Common myeloid progenitor, CD34-positive (primary cell): ENCODE measurements around the gene SPDL1.

Experiments
- CTCF ChIA-PET: fragments of 350-600 bp; sonication (Branson Sonifier 250); formaldehyde crosslinking; loops from one replicate; lab custom pipeline; 2021; ENCODE audit warnings: antibody characterized with exemption; lab: Charles Lee
- POLR2A ChIA-PET: fragments of 350-600 bp; sonication (Branson Sonifier 250); formaldehyde crosslinking; loops from one replicate; lab custom pipeline; 2021; ENCODE audit warnings: antibody characterized with exemption; lab: Charles Lee
- DNase-seq, 3 donors: peaks; one replicate each; pipeline versions ENCODE4 v3.0.0 to v3.0.0-alpha.2; 2013
- H3K27ac ChIP-seq, 2 experiments: 1 replicate in 1 of 2; 2 replicates in 1 of 2; pipeline ENCODE4 v1.7.0; 2013; ENCODE audit warnings: inconsistent platforms in 2 of 2, low read length in 2 of 2, mild to moderate bottlenecking in 2 of 2, low read depth in 1 of 2, moderate library complexity in 1 of 2; ENCODE audit not compliant: severe bottlenecking in 2 of 2, insufficient read depth in 1 of 2, poor library complexity in 1 of 2
- H3K27me3 ChIP-seq, 5 experiments: replicated peaks in 2 of 5; 1 replicate in 3 of 5; 2 replicates in 2 of 5; pipeline versions ENCODE4 v1.6.1 to v1.7.0; 2013; ENCODE audit warnings: low read length in 4 of 5, mild to moderate bottlenecking in 2 of 5, moderate library complexity in 2 of 5, inconsistent platforms in 1 of 5; ENCODE audit not compliant: insufficient read depth in 5 of 5, control insufficient read depth in 4 of 5
- H3K36me3 ChIP-seq, 4 experiments: 1 replicate in 2 of 4; 2 replicates in 2 of 4; pipeline versions ENCODE4 v1.6.1 to v1.7.0; 2013; ENCODE audit warnings: low read length in 3 of 4, control low read depth in 1 of 4, mild to moderate bottlenecking in 1 of 4; ENCODE audit not compliant: control insufficient read depth in 4 of 4, insufficient read depth in 4 of 4
- H3K4me1 ChIP-seq, 4 experiments: 1 replicate in 3 of 4; 2 replicates in 1 of 4; pipeline versions ENCODE4 v1.6.1 to v1.7.1; 2013; ENCODE audit warnings: low read length in 3 of 4, mild to moderate bottlenecking in 3 of 4, control low read depth in 1 of 4, inconsistent platforms in 1 of 4, moderate library complexity in 1 of 4; ENCODE audit not compliant: control insufficient read depth in 4 of 4, insufficient read depth in 4 of 4; ENCODE audit errors: control extremely low read depth in 1 of 4
- H3K4me3 ChIP-seq, 7 experiments: 1 replicate in 4 of 7; 2 replicates in 3 of 7; pipeline versions ENCODE4 v1.5.1 to v1.7.0; 2013; ENCODE audit warnings: mild to moderate bottlenecking in 7 of 7, low read length in 6 of 7, moderate library complexity in 6 of 7, inconsistent platforms in 2 of 7, low read depth in 2 of 7, control low read depth in 1 of 7; ENCODE audit not compliant: insufficient read depth in 4 of 7, control insufficient read depth in 1 of 7; ENCODE audit errors: extremely low read depth in 1 of 7
- H3K9me3 ChIP-seq, 5 experiments: 1 replicate in 4 of 5; 2 replicates in 1 of 5; pipeline versions ENCODE4 v1.6.1 to v1.7.1; 2013; ENCODE audit warnings: low read length in 4 of 5, mild to moderate bottlenecking in 2 of 5, inconsistent platforms in 1 of 5, low read depth in 1 of 5, moderate library complexity in 1 of 5; ENCODE audit not compliant: control insufficient read depth in 4 of 5, insufficient read depth in 2 of 5; ENCODE audit errors: control extremely low read depth in 1 of 5
- WGBS: methylation state at CpG from one replicate; pipeline ENCODE4 v1.1.5; 2013; ENCODE audit not compliant: insufficient coverage; 5-methylcytosine and 5-hydroxymethylcytosine counted together

The SPDL1 gene

GRCh38 chr5:169569513-169569912 lies 14.1 kb upstream of the SPDL1 start:
- CTCF ChIA-PET, result interaction anchor here (0.7 to 3.4 kb wide), 3 partner anchors 11 to 582 kb away, joined by 3 to 12 read pairs (median 3); no protein-coding TSS in a partner anchor
- Histone ChIP-seq H3K4me3 (no peak overlapping the region), H3K9me3 (no peaks in the 10 kb centered on the region), H3K36me3 (no peaks in the 10 kb centered on the region), H3K27ac (no peak overlapping the region), H3K27me3 (peaks cover 6 to 19% (median 14%) of the 10 kb centered on the region in 5 experiments), H3K4me1 (no peaks in the 10 kb centered on the region)
- no peak for DNase-seq
- 91% methylated on average over 3 of the region's 3 CpGs for WGBS
- POLR2A ChIA-PET, result no interaction called here

GRCh38 chr5:169571355-169571754 lies 12.2 kb upstream of the SPDL1 start:
- no peak for DNase-seq
- Histone ChIP-seq H3K27me3 (peaks cover 14 to 32% (median 18%) of the 10 kb centered on the region in 5 experiments), H3K4me3 (no peak overlapping the region), H3K27ac (no peak overlapping the region), H3K4me1 (no peaks in the 10 kb centered on the region), H3K9me3 (no peaks in the 10 kb centered on the region), H3K36me3 (no peaks in the 10 kb centered on the region)
- POLR2A ChIA-PET, result no interaction called here
- 100% methylated on average over 1 of the region's 5 CpGs for WGBS
- CTCF ChIA-PET, result no interaction called here

- WGBS, result 100% methylated on average over 1 of the region's 5 CpGs
- no peaks in the 10 kb centered on the region for H3K9me3 ChIP-seq
- no peak overlapping the region for H3K4me3 ChIP-seq
- no peak overlapping the region for H3K27ac ChIP-seq
- H3K4me1 ChIP-seq, result no peaks in the 10 kb centered on the region
- H3K36me3 ChIP-seq, result no peaks in the 10 kb centered on the region
- CTCF ChIA-PET, result interaction anchor here (1.7 kb wide), 1 partner anchor 867 kb away, joined by 4 read pairs; no protein-coding TSS in a partner anchor
- POLR2A ChIA-PET, result no interaction called here
- peaks cover 12 to 32% (median 18%) of the 10 kb centered on the region in 5 experiments for H3K27me3 ChIP-seq
- DNase-seq, result no peak
Measured at GRCh38 chr5:169574134-169574646, 9.4 kb upstream of the SPDL1 start.

DNA sequence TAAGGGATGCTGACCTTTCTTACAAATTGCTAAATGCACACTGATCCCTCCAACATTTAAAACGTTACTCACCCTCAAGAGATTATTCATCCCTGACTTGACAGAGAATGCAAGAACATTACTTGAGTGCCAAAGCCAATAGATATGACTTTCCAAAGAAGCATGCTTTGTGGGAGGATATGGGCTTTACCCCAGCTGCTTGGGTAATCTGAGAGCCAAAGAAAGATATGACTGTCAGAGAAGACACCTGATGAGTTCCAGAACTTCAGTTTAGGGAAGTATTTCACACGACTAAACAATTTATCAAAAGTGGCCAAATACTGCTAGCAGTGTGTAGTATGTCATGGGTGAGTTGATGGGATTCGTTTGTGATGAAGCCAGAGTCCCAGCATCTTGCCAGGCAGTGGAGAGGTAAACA lies 7.4 kb upstream of the SPDL1 start:
- Histone ChIP-seq H3K4me3 (no peak overlapping the region), H3K36me3 (no peaks in the 10 kb centered on the region), H3K9me3 (no peaks in the 10 kb centered on the region), H3K27me3 (peaks cover 8 to 29% (median 13%) of the 10 kb centered on the region in 5 experiments), H3K27ac (no peak overlapping the region), H3K4me1 (no peaks in the 10 kb centered on the region)
- no peak for DNase-seq
- CTCF ChIA-PET, result no interaction called here
- WGBS, result 63% methylated on average over 1 of the region's 3 CpGs
- POLR2A ChIA-PET, result no interaction called here

DNA sequence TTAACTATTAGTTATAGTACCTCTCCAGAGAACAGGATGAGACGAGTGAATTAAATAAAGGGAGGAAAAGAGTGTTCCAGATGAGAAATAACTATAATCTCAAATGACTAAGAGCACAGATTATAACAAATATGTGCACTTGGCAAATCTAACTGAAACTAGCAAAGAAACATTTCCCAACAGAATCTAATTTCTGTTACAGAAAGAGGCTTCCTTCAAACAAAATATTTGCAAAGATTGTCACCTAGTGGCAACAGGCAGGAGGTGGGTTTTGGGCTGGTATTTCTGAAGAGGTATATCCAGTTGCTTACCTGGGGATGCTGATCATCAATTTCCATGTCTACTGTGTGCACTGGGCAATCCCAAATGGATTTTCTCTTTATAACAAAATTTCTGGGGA lies 5.6 kb upstream of the SPDL1 start:
- no peak overlapping the region for H3K27ac ChIP-seq
- peaks cover 1 to 3% (median 2%) of the 10 kb centered on the region in 4 experiments for H3K4me1 ChIP-seq
- ChIA-PET POLR2A (no interaction called here), CTCF (interaction anchor here (1.5 kb wide), 1 partner anchor 14 kb away, joined by 3 read pairs; no protein-coding TSS in a partner anchor)
- H3K4me3 ChIP-seq, result no peak overlapping the region
- H3K27me3 ChIP-seq, result peaks cover 4 to 28% (median 13%) of the 10 kb centered on the region in 5 experiments
- peak in 2 of 3 donors; percentile 13 to 18 for DNase-seq
- H3K9me3 ChIP-seq, result no peaks in the 10 kb centered on the region
- H3K36me3 ChIP-seq, result no peaks in the 10 kb centered on the region
- no CpG with 5 or more reads among the region's 1 CpG for WGBS

- Histone ChIP-seq H3K27ac (no peak overlapping the region), H3K36me3 (no peaks in the 10 kb centered on the region), H3K9me3 (no peaks in the 10 kb centered on the region), H3K27me3 (peaks cover under 1 to 9% (median 5%) of the 10 kb centered on the region in 5 experiments), H3K4me3 (no peak overlapping the region), H3K4me1 (peaks cover 10 to 13% (median 11%) of the 10 kb centered on the region in 4 experiments)
- CTCF ChIA-PET, result interaction anchor here (0.7 to 2.8 kb wide), 9 partner anchors 13 to 1311 kb away, joined by 3 to 18 read pairs (median 3); no protein-coding TSS in a partner anchor
- POLR2A ChIA-PET, result no interaction called here
- WGBS, result 100% methylated on average over 2 of the region's 5 CpGs
- DNase-seq, result no peak
Measured at GRCh38 chr5:169580964-169581363, 2.6 kb upstream of the SPDL1 start.

DNA sequence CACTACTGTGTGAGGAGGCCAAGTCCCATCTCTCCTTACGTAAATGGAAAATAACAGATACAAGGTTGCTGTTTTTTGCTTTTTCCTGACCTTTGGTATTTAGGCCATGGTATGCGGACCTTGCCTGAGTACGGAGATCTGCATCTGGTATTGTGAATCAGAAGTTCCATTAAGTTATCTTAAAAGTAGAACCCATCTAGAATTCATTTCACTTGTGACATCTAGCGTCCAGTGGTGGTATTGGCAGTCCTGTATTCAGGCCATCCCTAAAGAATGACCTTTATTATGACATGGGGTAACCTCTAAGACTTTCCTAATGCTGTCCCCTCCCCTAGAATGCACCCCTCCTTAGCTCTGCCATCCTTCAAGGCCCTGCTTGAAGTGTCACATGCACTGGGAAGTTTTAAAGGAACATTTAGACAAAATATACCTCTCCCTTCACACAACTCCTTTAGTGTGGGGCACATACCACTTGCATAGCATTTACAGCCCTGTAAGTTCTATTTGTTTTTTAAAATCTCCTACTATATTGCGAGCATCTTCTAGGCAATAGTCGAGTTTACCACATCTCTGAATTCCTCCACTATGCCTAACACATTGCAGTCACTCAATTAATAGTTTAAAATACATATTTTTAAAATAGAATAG lies 1.9 kb upstream of the SPDL1 start:
- peak; percentile 51 to 70 (median 62) for DNase-seq
- POLR2A ChIA-PET, result no interaction called here
- Histone ChIP-seq H3K27me3 (peaks cover 0 to 4% (median 0%) of the 10 kb centered on the region in 5 experiments), H3K9me3 (no peaks in the 10 kb centered on the region), H3K4me3 (no peak overlapping the region), H3K4me1 (peaks cover 10 to 13% (median 11%) of the 10 kb centered on the region in 4 experiments), H3K36me3 (no peaks in the 10 kb centered on the region), H3K27ac (no peak overlapping the region)
- WGBS, result 80% methylated on average over 1 of the region's 6 CpGs
- CTCF ChIA-PET, result interaction anchor here (0.6 to 2.8 kb wide), 8 partner anchors 11 to 1312 kb away, joined by 3 to 18 read pairs (median 4); no protein-coding TSS in a partner anchor
